ENCODE data around the gene ANKS1B.

The ANKS1B gene

DNA sequence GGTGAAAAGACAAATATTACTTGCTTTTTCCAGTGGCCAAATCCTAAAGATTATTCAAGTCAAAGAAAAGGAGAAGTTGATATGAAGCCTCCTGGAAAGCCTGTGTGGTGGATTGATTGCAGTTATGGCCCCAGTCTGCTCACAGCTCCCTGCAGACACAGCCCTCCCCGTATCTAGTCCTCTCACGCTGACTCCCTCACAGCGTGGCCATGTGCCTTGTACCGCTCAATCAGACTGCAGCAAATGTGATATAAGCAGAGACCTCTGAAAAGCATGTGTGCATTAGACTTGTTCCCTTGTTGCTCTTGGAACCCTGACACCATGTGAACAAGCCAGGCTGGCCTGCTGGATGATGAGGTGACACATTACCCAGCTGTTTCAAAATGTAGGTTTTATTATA, 735.2 kb downstream of the ANKS1B start:
- DNase-seq = no peak

DNA sequence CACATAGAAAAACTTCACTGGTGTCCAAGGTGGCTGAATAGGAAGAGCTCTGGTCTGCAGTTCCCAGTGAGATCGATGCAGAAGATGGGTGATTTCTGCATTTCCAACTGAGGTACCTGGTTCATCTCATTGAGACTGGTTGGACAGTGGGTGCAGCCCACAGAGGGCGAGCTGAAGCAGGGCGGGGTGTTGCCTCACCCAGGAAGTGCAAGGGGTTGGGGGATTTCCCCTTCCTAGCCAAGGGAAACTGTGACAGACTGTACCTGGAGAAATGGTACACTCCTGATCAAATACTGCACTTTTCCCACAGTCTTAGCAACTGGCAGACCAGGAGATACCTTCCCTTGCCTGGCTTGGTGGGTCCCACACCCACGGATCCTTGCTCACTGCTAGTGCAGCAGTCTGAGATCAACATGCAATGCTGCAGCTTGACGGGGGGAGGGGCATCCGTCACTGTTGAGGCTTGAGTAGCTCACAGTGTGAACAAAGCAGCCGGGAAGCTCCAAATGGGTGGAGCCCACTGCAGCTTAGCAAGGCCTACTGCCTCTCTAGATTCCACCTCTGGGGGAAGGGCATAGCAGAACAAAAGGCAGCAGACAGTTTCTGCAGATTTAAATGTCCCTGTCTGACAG, 746.7 kb downstream of the ANKS1B start:
- DNase-seq = peak; percentile 25

DNA sequence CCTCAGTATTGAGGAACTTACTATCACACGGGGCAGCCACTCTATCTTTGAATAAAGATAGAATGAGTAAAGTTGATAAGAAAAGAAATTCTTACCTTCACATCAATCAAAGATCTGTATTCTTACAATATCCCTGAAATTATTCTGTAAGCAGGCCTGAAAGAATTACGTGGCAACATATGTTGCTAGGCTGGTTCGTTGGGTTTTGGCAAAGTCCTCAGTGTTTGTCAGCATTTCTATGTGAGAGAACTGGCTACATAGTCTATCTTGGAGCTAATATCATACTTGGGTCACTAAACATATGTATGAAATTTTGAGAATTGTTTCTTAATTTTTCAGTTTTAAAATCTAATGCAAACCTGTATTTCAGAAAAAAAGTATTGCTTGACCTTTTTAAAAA, 749.4 kb downstream of the ANKS1B start:
- no peak for DNase-seq

DNA sequence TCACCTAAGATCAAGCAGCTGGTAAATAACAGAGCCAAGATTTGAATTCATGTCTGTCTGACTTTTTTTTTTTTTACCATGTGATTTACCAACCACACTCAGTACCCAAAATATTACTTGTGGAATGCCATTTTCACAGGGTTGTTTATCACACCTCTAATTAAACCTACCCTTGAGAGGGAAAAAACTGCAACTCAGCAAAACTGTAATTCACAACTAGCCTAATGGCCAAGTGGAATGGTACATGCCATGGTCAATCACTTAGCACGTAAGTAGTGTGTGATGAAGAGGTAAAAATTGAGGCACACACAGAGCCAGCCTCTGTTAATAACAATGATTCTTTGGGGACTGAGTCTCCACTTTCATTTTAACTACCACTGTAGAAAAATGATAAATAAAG, 750.0 kb downstream of the ANKS1B start:
- no peak for DNase-seq

DNA sequence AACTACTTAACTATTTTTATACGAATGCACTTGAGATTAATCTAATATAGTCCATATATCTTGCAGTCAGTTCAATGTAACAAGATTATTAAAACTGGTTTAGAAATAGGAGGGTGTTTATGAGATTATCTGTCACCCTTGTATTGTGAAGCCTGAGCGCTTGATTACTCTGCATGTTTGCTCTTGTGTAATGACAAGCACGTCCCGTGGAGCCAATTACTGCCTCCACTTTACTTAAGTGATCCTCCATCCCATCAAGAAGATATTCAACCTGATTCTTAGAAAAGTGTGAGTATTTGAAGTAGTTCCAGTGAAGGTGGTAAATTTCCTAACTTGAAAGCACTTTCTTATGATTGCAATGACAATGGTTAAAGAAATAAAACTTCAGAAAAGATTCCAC, 752.4 kb downstream of the ANKS1B start:
- no peak for DNase-seq

DNA sequence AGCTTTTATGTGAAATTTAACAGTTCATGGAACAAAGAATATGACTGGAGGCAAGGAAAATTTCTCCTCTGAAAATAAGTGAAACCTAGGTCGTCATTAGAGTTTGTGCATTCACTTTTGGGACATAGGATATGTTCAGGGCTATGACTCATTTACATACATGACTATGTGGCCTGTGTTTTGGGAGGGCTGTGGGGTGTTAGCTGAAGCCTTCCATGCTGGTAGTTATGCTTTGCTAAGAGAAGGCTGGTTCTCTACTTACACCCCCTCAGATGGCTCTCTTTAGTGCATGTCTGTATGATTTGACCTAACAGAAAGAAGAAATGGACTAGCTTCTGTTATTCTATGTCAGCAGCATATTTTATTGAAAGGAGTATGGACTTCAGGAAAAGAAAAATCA, 753.7 kb downstream of the ANKS1B start:
- DNase-seq = no peak

DNA sequence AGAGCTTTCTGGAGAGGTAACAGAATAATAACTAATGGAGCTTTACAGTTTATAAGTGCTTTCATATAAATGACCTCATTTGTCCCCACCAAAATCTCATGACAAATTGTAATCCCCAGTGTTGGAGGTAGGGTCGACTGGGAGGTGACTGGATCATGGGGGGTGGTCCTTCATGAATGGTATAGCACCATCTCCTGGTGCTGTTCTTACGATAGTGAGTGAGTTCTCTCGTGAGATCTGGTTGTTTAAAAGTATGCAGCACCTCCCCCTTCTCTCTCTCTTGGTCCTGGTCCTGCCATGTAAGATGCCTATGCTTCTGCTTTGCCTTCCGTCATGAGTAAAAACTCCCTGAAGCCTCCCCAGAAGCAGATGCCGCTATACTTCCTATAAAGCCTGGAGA, 760.5 kb downstream of the ANKS1B start:
- DNase-seq = no peak

DNA sequence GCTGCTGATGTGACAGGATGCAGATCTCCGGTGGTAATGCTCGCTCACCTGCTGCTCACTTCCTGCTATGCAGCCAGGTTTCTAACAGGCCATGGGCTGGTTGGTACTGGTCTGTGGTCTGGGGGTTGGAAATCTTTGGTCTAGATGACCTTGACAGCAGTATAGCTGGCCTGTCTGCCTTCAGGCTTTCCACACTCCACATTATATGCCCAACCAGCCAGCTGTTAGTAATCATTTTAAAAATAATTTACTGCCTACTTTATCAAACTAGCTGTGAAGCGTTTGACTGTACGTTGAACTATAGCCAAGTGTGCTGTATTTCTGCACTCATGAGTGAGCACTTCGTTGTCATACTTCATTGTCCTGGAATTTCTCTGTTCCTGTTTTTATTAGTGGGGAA, 761.2 kb downstream of the ANKS1B start:
- no peak for DNase-seq

DNA sequence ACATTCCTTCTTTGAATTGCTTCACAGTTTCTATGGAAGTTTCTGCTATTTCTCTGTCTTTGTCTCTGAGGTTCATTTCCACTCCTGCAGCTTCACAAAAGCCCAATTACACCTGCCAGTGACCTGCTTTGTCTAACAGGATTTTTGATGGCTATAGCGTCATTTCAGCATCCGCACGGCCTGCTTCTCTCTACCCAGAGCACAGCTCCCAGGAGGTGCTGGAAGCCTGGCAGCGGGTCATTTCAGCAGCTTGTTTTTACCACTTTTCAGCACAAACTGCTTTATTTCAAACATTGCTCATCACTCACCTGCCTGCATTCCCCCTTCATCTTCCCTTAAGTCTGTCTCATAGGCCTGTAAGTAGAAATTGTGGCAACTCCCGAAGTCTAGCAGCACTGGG, 771.7 kb downstream of the ANKS1B start:
- DNase-seq = no peak

DNA sequence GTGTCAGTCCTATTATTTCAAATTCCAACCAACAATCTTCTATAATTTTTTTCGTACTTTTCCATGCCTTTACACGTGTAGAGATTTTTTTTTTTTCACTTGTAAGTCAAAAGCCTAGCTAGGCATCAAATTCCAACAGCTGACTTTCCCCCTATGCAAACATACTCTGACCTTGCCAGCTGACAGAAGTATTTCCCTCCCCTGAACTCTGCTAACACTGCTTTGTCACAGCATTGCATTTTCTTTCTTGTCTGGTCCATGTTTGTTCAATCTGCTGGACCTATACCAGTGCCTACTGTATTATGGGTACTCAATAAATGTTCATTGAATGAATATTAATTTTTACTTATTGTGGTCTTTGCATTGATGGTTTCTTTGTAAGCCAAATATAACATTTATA, 772.5 kb downstream of the ANKS1B start:
- no peak for DNase-seq

DNA sequence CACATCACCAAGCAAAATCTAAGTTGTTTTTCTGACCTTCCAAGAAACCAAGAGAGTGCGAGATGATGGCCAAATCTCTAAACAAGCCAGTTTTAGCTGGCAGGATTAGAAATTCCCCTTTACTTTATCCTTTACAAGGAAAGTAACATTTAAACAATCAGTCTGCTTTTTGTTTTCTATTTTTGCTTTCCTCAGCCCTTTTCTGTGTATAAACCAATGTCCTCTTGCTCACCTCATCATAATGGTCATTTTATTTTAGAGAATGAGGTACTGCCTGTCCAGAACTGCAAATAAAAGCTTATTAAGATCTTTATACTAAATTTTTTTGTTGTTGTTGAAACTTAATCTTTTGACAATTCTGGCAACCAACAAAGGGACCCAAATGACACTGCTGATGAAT, 779.6 kb downstream of the ANKS1B start:
- DNase-seq = no peak

DNA sequence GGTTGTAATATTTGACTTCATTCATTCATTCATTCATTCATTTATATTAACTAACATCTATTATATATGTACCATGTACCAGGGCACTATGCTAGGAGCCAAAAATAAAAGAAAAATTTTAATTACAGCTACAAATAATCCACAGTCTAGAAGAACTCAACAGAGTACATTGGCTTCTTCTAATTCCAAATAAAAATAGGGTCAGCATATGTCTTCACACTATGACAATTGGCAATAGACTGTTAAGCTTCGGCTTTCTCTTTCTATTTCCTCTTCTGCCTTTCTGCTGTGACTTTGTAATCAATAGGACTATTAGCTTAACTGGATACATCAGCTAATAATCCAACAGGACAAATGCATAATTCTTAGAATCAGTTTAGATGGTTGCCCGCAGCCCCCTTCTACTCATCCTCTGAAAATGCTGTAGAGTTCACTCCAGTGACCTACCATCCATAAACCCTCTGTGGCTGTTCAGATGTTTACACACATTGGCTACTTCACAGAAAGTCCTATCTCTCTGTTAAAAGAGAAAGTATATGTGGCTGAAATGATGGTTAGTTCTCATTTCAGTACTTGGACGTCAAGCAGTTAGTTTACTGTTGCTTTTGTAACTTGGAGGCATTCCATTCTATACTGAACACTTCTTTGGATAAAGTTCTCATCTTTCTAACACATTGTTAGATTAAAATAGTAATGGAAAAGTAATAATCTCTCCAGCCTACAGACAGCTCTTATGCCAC, 782.7 kb downstream of the ANKS1B start:
- DNase-seq = no peak

DNA sequence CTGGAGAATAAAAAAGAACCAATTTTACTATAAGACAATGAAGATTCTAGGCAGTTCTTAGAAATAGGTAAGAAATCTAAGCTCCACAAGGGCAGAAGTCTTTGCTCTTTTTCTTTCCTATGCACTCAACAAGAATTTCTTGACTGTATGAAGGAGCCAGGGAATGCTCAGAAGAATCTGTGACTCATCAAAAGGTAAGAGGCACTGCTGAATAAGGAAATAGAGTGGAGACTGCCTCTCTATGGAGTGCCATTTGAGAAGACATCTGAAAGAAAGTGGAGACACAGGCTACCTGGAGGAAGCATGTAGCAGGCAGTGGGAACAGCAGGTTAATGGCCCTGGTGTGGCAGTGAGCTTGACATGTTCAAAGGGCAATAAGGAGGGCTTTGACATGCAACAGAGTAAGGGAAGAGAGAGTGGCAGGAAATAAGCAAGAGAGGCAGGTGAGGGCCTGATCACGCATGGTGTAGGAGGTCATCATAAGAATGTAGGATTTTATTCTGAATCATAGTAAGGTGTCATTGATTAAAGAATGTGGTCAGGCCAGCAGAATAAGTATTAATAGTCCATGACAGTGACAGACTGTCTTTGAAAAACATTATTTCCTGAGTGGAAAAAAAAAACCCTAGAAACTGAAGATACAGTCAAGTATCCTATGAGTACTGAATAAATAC, 783.9 kb downstream of the ANKS1B start:
- DNase-seq = no peak

DNA sequence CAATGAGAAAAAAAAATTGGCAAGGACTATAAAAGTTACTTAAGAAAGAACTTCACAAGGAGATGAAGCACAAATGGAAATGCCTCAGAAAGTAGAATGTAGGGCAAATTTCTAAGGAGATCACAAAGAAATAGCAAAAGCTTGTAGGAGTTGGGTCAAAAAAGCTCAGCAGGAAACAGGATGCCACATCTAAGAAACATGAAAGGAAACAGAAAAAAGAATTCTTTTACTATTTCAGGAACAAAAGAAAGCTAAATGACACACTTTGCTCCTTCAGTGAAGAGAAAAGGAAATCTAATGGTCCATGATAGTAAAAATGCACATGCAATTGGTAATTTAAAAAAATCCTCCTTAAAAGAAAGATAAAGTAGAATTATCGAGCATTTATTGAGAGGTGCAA, 789.3 kb downstream of the ANKS1B start:
- no peak for DNase-seq

DNA sequence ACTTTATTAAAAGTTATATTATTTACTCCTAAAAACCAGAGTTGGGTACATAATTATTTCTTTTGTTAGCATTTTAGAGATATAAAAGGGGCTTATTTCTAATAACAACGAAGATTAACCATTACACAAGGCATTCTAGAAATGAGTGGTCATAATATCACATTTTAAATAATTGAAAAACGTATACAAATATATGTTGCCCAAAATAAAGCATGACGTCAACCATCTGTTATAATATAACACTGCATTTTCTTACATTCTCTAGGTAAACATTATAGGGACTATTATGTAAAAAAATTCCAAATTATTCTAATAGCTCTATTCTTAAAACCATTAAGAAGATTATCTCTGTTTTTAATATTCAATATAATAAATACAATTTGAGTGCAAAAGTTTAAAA, 792.2 kb downstream of the ANKS1B start:
- DNase-seq = no peak

DNA sequence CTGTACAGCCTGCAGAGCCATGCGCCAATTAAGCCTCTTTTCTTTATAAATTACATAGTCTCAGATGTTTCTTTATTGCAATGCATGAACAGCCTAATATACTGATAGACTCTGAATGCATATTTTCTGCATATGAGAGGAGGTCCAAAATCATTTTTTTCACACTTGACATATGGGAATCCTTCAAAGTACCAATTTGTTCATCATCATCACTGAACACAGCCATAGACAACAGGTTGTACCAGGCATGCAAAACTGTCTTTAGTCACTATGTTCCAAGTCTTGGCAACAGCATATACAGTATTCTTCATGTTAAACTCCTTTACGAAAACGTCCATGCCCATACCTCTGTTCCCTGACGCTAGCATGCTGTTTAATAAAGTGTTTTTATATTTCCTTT, 807.9 kb downstream of the ANKS1B start:
- no peak for DNase-seq

DNA sequence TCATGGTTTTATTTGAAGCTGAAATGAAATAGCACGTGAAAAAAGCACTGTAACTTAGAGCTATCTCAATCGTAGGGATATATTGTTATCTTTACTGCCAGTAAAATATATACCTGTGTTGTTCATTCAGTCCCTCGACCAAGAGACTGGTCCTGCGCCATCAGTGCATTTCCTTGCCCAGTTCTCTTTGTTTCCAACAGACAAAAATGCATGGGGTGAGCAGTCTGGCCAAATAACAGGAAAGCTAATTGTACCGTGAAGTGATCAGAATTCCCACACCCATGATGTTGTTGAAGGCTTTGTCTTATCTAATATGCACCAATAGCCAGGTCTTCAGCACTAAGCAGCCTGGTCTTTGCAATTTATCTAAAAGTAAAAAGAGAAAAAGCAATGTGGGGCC, 814.3 kb downstream of the ANKS1B start:
- DNase-seq = no peak

DNA sequence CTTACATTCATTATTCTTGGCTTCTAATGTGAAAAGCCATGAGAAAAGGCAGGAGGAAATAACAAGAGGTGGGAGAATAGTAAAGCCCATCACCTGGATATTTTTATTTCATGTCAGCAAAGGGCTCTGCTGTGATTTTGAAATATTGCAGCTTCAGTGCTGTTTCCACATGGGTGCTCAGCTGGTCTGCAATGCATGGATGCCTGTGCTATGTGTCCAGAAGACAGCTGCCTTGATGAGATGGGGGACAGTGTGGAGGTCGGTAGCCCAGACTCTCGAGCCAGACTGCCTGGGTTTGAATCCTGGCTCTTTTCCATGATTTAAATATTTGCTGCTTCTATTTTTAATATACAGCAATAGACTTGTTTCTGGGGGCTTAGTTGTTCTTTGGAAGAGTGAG, 814.7 kb downstream of the ANKS1B start:
- no peak for DNase-seq

DNA sequence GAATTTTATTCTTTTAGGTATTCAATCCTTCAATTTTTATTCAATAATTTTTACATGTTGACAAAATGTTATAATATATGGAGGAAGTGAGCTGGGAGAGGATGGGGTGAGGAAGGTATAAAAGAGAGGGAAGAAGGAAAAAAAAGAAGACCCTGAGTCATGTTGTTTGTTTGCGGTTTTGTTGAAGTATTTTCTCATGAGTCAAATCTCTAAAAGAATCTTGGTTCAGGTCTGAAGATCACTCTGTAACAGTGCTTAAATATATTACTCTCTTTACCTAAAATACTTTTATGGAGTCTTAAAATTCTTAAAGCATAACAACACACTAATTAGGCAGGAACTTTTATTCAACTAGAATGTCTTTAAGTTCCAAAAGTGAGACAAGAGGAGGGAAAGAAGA, 826.8 kb downstream of the ANKS1B start:
- DNase-seq = no peak

DNA sequence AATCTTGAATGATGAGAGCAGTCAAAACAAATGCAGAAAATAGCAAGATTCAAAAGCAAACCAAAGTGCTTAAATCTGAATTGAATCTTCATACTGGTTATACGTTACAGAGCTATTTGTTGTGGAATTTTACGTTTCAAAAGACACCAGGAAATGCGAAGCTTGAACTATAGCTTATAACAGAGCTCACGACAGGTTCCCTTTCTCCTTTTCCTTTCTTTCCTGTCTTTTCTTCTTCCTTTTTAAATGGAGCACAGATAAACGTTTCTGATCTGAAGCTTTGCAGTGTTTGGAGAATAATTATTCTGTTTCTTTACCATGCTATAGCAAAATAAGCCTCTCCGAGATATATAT, 829.8 kb downstream of the ANKS1B start:
- no peak for DNase-seq

DNA sequence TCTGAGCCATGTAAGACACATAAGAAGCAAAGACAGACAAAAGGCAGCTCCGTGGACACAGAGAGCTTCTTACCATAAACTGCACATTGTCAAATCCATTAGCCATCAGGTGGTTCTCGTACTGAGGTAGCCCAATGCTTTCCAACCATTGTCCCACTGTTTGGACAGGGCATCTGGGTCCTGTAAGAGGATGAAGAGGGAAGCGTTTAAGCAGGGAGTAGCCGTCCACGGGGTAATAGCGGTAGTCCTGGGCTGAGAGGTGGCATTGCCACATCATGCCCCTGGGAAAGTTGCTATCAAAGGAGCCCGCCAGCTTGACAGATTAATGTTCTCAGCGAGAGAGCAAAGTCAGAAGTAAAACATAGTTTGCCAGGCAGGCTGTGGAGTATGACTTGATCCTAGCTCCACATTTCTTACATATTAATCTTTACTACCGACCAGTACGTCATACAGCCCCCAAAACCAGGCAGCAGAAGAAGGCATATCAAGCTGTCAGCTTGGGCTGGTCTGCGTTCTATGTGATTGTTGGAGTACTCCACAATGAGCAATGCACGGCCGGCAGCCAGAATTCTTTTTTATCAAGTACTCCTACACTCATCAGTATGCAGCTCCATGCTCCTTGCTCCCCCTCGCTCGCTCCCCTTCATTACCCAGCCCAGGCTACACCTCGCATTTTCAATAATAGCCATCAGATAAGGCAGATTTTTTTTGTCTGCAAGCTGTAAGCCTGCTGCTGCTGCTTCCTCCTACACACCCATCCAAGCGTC, 830.3 kb downstream of the ANKS1B start:
- DNase-seq = no peak

DNA sequence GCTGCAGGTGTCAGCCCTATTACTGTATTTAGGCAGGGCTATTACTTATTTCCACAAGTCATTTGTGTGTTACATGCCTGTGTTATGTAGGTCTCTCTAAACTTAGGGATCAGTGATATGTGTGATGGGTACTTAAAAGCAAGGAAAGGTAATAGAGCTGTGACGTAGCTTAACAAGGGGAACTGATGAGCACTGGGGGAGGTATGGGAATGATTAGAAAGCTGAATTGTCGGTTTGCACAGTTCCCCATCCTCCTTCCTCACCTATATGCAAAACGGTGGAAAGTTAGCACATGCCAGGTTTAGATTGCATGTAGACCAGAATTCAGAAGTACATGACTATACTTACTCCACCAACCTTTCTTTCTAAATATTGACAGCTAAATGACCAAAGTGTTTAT, 831.4 kb downstream of the ANKS1B start:
- DNase-seq = no peak

DNA sequence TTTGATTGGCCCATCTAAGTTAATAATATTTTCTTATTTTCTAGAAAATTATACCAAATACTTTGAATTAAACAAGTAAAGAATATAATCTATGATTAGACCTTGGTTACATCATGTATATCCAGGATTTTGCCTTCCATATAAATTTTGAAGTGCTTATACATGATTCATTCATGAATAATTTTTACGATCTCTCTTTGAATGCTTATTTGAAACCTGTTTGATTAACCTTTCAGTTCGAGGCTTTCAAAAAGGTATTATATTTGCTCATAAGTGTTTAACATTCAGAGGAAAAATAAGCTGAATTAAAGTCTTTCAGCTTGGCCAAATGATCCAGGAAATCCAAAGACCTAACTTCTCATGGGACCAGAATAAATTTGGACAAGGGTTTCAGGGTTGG, 832.4 kb downstream of the ANKS1B start:
- DNase-seq = no peak

DNA sequence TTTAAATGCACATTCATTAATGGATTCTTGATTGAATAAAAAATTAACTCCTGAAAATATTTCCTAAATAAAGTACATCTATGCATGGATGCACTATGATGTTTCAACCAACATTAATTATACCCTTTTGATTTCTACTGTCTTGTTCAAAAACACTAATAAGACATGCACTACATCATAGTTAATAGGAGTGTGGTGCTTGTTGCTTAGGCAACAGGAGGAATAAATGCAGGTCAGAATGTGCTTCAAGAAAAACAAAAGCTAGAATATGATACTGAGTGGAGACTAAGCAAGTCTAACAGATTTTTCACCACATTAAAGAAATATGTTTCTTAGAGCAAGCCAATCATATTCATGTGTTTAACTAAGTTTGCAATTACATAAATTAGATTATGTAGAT, 833.0 kb downstream of the ANKS1B start:
- no peak for DNase-seq

Measured in right hindlimb (tissue), 1 donor.